ENCODE results near the gene REXO1.

The REXO1 gene

DNA sequence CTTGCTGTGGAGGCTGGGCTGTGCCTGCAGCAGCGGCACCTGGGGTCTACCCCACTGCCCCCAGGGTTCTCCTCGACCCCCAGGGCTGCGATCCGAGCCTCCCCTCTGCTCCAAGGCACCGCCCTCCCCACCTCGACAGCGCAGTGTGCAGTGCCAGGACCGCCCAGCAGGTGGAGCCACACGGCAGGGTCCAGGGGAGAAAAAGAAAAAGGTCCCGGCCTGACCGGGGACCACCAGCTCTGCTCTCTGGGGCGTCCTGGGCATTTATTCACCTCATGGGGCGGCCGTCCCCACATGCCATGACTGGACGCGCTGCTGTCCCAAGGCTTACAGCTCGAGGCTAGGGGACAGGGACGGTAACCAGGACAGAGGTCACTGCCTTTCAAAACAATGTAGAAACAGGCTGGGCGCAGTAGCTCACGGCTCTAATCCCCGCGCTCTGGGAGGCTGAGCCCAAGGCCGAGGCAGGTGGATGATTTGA, 10.6 kb downstream of the REXO1 start:
- Histone ChIP-seq H3K4me1 (ENCODE audit: control insufficient read depth, insufficient read depth, low read length) (peaks cover 1% of the 10 kb centered on the region; the same call in 1 of the 2 replicates), H3K9me3 (ENCODE audit: control insufficient read depth, insufficient read depth, low read length) (no peaks in the 10 kb centered on the region), H3K27ac (ENCODE audit: low read length) (no peak overlapping the region), H3K27me3 (ENCODE audit: control insufficient read depth, insufficient read depth, low read length) (no peaks in the 10 kb centered on the region), H3K36me3 (ENCODE audit: control insufficient read depth, insufficient read depth, low read length) (no peaks in the 10 kb centered on the region; the same call in 1 of the 2 replicates), H3K4me3 (ENCODE audit: low read length) (no peak overlapping the region)
- no CpG with 5 or more reads among the region's 23 CpGs for WGBS (ENCODE audit: insufficient coverage, insufficient read length)
- no peak for DNase-seq (ENCODE audit: low read depth, low spot score)

- H3K27ac ChIP-seq (ENCODE audit: low read length) = no peak overlapping the region
- H3K9me3 ChIP-seq (ENCODE audit: control insufficient read depth, insufficient read depth, low read length) = no peaks in the 10 kb centered on the region
- no peaks in the 10 kb centered on the region; the same call in 1 of the 2 replicates for H3K36me3 ChIP-seq (ENCODE audit: control insufficient read depth, insufficient read depth, low read length)
- H3K27me3 ChIP-seq (ENCODE audit: control insufficient read depth, insufficient read depth, low read length) = no peaks in the 10 kb centered on the region
- peaks cover 1% of the 10 kb centered on the region; the same call in 1 of the 2 replicates for H3K4me1 ChIP-seq (ENCODE audit: control insufficient read depth, insufficient read depth, low read length)
- DNase-seq (ENCODE audit: low read depth, low spot score) = no peak
- H3K4me3 ChIP-seq (ENCODE audit: low read length) = no peak overlapping the region
- no CpG with 5 or more reads among the region's 11 CpGs for WGBS (ENCODE audit: insufficient coverage, insufficient read length)
These were observed 11.1 kb downstream of the REXO1 start for GRCh38 chr19:1837222-1837565.

DNA sequence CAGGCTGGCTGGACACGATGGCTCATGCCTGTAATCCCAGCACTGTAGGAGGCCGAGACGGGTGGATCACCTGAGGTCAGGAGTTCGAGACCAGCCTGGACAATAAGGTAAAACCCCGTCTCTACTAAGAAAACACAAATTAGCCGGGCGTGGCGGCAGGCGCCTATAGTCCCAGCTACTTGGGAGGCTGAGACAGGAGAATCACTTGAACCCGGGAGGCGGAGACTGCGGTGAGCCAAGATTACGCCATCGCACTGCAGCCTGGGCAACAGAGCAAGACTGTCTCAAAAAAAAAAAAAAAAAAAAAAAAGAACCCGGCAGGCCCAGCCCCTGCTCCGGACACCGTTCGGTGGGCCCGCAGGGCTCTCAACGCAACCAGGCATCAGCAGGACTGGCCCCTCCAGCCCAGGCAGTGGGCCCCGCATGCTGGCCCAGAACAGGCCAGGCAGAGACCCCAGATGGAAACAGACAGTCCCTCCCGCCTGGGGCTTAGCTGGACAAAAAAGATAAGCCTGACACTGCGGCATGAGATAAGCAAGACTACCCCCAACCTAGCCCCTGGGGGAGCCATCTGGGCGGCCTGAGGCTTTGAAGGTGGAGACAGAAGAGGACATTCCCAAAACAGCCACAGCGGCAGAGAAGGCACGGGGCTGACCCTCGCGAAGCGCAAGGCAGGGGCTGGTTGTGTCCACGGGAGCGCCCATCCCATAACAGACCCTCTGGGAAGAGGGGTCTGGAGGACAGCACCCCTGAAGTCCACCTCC, 11.6 kb downstream of the REXO1 start:
- Histone ChIP-seq H3K9me3 (ENCODE audit: control insufficient read depth, insufficient read depth, low read length) (no peaks in the 10 kb centered on the region), H3K36me3 (ENCODE audit: control insufficient read depth, insufficient read depth, low read length) (no peaks in the 10 kb centered on the region; the same call in 1 of the 2 replicates), H3K27me3 (ENCODE audit: control insufficient read depth, insufficient read depth, low read length) (no peaks in the 10 kb centered on the region), H3K4me1 (ENCODE audit: control insufficient read depth, insufficient read depth, low read length) (peaks cover 1% of the 10 kb centered on the region; the same call in 1 of the 2 replicates), H3K4me3 (ENCODE audit: low read length) (no peak overlapping the region), H3K27ac (ENCODE audit: low read length) (no peak overlapping the region)
- no CpG with 5 or more reads among the region's 31 CpGs for WGBS (ENCODE audit: insufficient coverage, insufficient read length)
- DNase-seq (ENCODE audit: low read depth, low spot score) = no peak

DNA sequence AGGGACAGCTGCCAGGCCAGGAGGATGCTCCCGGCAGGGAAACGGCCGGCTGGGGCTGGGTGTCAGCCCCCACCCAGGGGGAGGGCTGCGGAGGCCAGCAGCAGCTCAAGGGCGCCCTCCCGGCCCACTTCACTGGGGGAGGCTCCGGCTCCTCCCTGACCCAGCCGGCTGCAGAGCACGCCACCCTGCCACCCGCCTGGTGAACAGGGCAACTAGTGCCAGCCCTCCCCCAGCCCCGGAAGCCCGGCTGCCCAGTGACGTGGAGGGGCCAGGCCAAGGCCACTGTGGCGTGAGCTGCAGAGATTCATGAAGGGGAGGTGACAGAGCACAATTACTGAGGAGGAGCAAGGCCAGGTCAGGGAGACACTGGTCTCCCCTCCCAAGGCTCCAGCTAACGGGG, 14.7 kb downstream of the REXO1 start:
- Histone ChIP-seq H3K27ac (ENCODE audit: low read length) (no peak overlapping the region), H3K4me1 (ENCODE audit: control insufficient read depth, insufficient read depth, low read length) (peaks cover 1% of the 10 kb centered on the region; the same call in 1 of the 2 replicates), H3K4me3 (ENCODE audit: low read length) (no peak overlapping the region)

DNA sequence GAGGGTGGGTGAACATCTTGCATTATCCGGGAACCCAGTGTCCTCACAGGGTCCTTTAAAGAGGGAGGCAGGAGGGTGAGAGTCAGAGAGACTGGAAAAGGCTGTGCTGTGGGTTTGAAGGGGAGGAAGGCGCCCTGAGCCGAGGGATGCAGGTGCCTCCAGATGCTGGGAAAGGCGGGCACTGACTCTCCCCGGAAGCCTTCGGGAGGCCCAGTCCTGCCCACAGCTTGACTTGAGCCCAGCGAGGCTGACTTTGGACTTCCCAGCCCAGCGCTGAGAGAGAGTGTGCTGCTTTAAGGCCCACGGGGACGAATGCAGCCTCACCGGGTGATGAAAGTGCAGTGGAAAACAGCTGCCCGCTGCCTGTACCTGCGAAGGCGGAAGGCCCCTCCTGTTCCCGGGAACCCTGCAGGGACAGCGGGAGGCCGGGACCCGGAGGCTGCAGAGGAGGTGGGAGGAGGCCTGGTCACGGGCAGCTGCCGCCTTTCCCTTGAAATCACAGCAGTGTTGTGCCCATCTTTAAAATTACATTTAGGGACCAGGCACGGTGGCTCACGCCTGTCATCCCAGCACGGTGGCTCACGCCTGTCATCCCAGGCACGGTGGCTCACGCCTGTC, 16.1 kb downstream of the REXO1 start:
- WGBS (ENCODE audit: insufficient coverage, insufficient read length) = no CpG with 5 or more reads among the region's 26 CpGs
- no peaks in the 10 kb centered on the region; the same call in 1 of the 2 replicates for H3K4me1 ChIP-seq (ENCODE audit: control insufficient read depth, insufficient read depth, low read length)
- H3K4me3 ChIP-seq (ENCODE audit: low read length) = no peak overlapping the region
- peaks cover 4% of the 10 kb centered on the region; the same call in 1 of the 2 replicates for H3K36me3 ChIP-seq (ENCODE audit: control insufficient read depth, insufficient read depth, low read length)
- H3K27ac ChIP-seq (ENCODE audit: low read length) = no peak overlapping the region
- H3K27me3 ChIP-seq (ENCODE audit: control insufficient read depth, insufficient read depth, low read length) = no peaks in the 10 kb centered on the region
- no peaks in the 10 kb centered on the region for H3K9me3 ChIP-seq (ENCODE audit: control insufficient read depth, insufficient read depth, low read length)
- DNase-seq (ENCODE audit: low read depth, low spot score) = no peak

More for the DNA sequence above, 14.7 kb downstream of the REXO1 start:
- no peaks in the 10 kb centered on the region for H3K36me3 ChIP-seq (ENCODE audit: control insufficient read depth, insufficient read depth, low read length)
- H3K27me3 ChIP-seq (ENCODE audit: control insufficient read depth, insufficient read depth, low read length) = no peaks in the 10 kb centered on the region
- H3K9me3 ChIP-seq (ENCODE audit: control insufficient read depth, insufficient read depth, low read length) = no peaks in the 10 kb centered on the region
- no peak for DNase-seq (ENCODE audit: low read depth, low spot score)
- no CpG with 5 or more reads among the region's 15 CpGs for WGBS (ENCODE audit: insufficient coverage, insufficient read length)

DNA sequence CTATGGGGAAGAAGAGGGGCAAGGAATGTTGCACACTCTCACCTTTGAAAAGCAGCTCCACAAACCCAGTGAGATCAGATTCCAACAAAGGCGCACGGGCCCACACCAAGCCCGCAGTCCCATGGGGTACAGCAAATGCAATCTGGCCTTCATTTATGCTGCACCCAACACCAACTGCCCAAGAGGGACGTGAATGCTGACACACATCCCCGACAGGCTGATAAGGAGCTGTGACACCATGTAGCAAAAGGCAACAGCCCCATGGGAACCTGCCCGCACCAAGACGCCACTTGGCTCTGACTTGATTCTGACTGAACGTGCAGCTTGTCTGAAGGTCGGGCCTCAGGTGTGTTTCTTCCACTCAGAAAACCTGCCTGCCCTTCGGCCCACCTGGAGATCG, 17.3 kb downstream of the REXO1 start:
- WGBS (ENCODE audit: insufficient coverage, insufficient read length) = no CpG with 5 or more reads among the region's 11 CpGs
- no peak overlapping the region for H3K4me3 ChIP-seq (ENCODE audit: low read length)
- no peak overlapping the region for H3K27ac ChIP-seq (ENCODE audit: low read length)
- H3K4me1 ChIP-seq (ENCODE audit: control insufficient read depth, insufficient read depth, low read length) = peaks cover 3% of the 10 kb centered on the region; the same call in 1 of the 2 replicates
- no peaks in the 10 kb centered on the region for H3K27me3 ChIP-seq (ENCODE audit: control insufficient read depth, insufficient read depth, low read length)
- H3K36me3 ChIP-seq (ENCODE audit: control insufficient read depth, insufficient read depth, low read length) = peaks cover 4% of the 10 kb centered on the region; the same call in 1 of the 2 replicates
- no peak for DNase-seq (ENCODE audit: low read depth, low spot score)
- H3K9me3 ChIP-seq (ENCODE audit: control insufficient read depth, insufficient read depth, low read length) = no peaks in the 10 kb centered on the region

DNA sequence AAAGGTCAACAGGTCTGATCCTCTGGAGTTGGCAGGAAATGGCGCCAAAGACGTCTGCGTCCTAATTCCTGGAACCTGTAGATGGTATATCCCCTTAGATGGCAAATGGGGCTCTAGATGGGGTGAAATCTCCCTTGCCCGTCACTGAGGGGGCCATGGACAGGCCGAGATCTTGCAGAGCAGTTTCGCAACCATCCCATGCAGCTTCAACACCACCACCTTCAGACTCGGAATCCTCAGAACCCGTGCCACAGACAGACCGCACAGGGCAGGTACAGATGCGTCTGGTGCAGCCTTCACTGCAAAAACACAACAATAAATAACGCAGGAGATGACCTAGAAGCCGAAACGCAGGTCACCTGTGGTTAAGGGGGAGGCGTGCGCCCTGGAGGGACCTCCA, 17.7 kb downstream of the REXO1 start:
- Histone ChIP-seq H3K36me3 (ENCODE audit: control insufficient read depth, insufficient read depth, low read length) (peaks cover 7% of the 10 kb centered on the region; the same call in 1 of the 2 replicates), H3K27me3 (ENCODE audit: control insufficient read depth, insufficient read depth, low read length) (no peaks in the 10 kb centered on the region), H3K27ac (ENCODE audit: low read length) (no peak overlapping the region), H3K9me3 (ENCODE audit: control insufficient read depth, insufficient read depth, low read length) (no peaks in the 10 kb centered on the region), H3K4me3 (ENCODE audit: low read length) (no peak overlapping the region), H3K4me1 (ENCODE audit: control insufficient read depth, insufficient read depth, low read length) (peaks cover 3% of the 10 kb centered on the region; the same call in 1 of the 2 replicates)
- WGBS (ENCODE audit: insufficient coverage, insufficient read length) = no CpG with 5 or more reads among the region's 15 CpGs
- DNase-seq (ENCODE audit: low read depth, low spot score) = no peak

DNA sequence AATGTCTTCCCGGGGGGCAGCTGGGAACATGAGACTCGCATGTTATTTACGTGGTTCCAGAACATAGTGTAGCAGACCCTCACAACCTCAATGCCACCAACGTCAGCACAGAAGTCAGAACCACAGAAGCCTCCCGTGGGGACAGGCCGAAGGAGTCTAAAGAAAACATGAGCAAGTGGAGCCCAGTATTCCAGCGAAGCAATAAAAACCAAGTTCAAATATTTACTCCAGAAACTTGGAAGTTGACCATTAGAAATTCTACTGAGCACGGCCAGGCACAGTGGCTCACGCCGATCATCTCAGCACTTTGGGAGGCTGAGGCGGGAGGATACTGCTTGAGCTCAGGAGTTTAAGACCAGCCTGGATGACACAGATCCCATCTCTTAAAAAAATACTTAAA, 18.3 kb downstream of the REXO1 start:
- WGBS (ENCODE audit: insufficient coverage, insufficient read length) = no CpG with 5 or more reads among the region's 11 CpGs
- H3K27ac ChIP-seq (ENCODE audit: low read length) = no peak overlapping the region
- H3K4me3 ChIP-seq (ENCODE audit: low read length) = no peak overlapping the region
- DNase-seq (ENCODE audit: low read depth, low spot score) = no peak
- H3K4me1 ChIP-seq (ENCODE audit: control insufficient read depth, insufficient read depth, low read length) = peaks cover 3% of the 10 kb centered on the region; the same call in 1 of the 2 replicates
- peaks cover 7% of the 10 kb centered on the region; the same call in 1 of the 2 replicates for H3K36me3 ChIP-seq (ENCODE audit: control insufficient read depth, insufficient read depth, low read length)
- no peaks in the 10 kb centered on the region for H3K9me3 ChIP-seq (ENCODE audit: control insufficient read depth, insufficient read depth, low read length)
- H3K27me3 ChIP-seq (ENCODE audit: control insufficient read depth, insufficient read depth, low read length) = no peaks in the 10 kb centered on the region

- WGBS (ENCODE audit: insufficient coverage, insufficient read length) = no CpG with 5 or more reads among the region's 57 CpGs
These were observed 19.7 kb downstream of the REXO1 start for GRCh38 chr19:1828279-1829238.

More at GRCh38 chr19:1828279-1829238, 19.7 kb downstream of the REXO1 start:
- no peak overlapping the region for H3K27ac ChIP-seq (ENCODE audit: low read length)
- H3K9me3 ChIP-seq (ENCODE audit: control insufficient read depth, insufficient read depth, low read length) = no peaks in the 10 kb centered on the region
- peaks cover 3% of the 10 kb centered on the region; the same call in 1 of the 2 replicates for H3K4me1 ChIP-seq (ENCODE audit: control insufficient read depth, insufficient read depth, low read length)
- DNase-seq (ENCODE audit: low read depth, low spot score) = no peak
- no peaks in the 10 kb centered on the region for H3K27me3 ChIP-seq (ENCODE audit: control insufficient read depth, insufficient read depth, low read length)
- no peak overlapping the region for H3K4me3 ChIP-seq (ENCODE audit: low read length)
- peaks cover 9% of the 10 kb centered on the region for H3K36me3 ChIP-seq (ENCODE audit: control insufficient read depth, insufficient read depth, low read length)
